GM23338 (cell line): ENCODE data around the gene EYA4. TPM values are rescaled to one million over a fixed set of nuclear protein-coding genes. Genes with fewer than 3 reads are reported as not detected.

Experiments
- ATAC-seq: fragments of 200-7000 bp; cut with Tn5 transposase; 3 replicates; pipeline ENCODE4 v1.9.1; 2020
- DNase-seq: peaks from one replicate; pipeline ENCODE4 v3.0.0-alpha.2; 2015; ENCODE audit warnings: low spot score
- H2AFZ ChIP-seq: fragments of 200-600 bp; sonication (generic); 2 replicates; pipeline ENCODE4 v1.8.0; 2016; ENCODE audit warnings: antibody characterized with exemption, mild to moderate bottlenecking, moderate library complexity
- H3F3A ChIP-seq: fragments of 200-600 bp; sonication (generic); replicated peaks from 2 replicates; pipeline ENCODE4 v1.8.0; 2017; ENCODE audit warnings: antibody characterized with exemption, mixed run types, low read depth
- H3K27ac ChIP-seq: fragments of 200-600 bp; sonication (generic); 2 replicates; pipeline ENCODE4 v1.6.1; 2016; ENCODE audit warnings: low read depth
- H3K27me3 ChIP-seq: fragments of 200-600 bp; sonication (generic); 2 replicates; pipeline ENCODE4 v1.8.0; 2016; ENCODE audit warnings: mild to moderate bottlenecking, mixed run types, moderate library complexity; ENCODE audit not compliant: insufficient read depth
- H3K36me3 ChIP-seq: fragments of 200-600 bp; sonication (generic); 2 replicates; pipeline ENCODE4 v1.8.0; 2016; ENCODE audit warnings: mild to moderate bottlenecking; ENCODE audit not compliant: insufficient read depth
- H3K4me1 ChIP-seq: fragments of 200-600 bp; sonication (generic); 2 replicates; pipeline ENCODE4 v1.8.0; 2016; ENCODE audit warnings: mild to moderate bottlenecking, moderate library complexity; ENCODE audit not compliant: insufficient read depth
- H3K4me2 ChIP-seq: fragments of 200-600 bp; sonication (generic); 2 replicates; pipeline ENCODE4 v1.7.1; 2017; ENCODE audit warnings: mixed run types
- H3K4me3 ChIP-seq: fragments of 200-600 bp; sonication (generic); 2 replicates; pipeline ENCODE4 v1.6.1; 2016; ENCODE audit warnings: mixed run types
- H3K79me2 ChIP-seq: fragments of 200-600 bp; sonication (generic); replicated peaks from 2 replicates; pipeline ENCODE4 v1.8.0; 2017; ENCODE audit warnings: mild to moderate bottlenecking; ENCODE audit not compliant: insufficient read depth
- H3K9me2 ChIP-seq: fragments of 200-600 bp; sonication (generic); 2 replicates; pipeline ENCODE4 v1.8.0; 2017; ENCODE audit not compliant: insufficient read depth
- H4K20me1 ChIP-seq: fragments of 200-600 bp; sonication (generic); replicated peaks from 2 replicates; pipeline ENCODE4 v1.8.0; 2017; ENCODE audit warnings: mild to moderate bottlenecking; ENCODE audit not compliant: insufficient read depth
- H3K27ac Mint-ChIP-seq: 2 replicates; pipeline ENCODE4 v1.8.0; 2020; ENCODE audit warnings: inconsistent platforms, mild to moderate bottlenecking, moderate library complexity, mixed read lengths
- H3K27me3 Mint-ChIP-seq: 3 replicates; pipeline ENCODE4 v1.8.0; 2022; ENCODE audit warnings: low read depth, mild to moderate bottlenecking, moderate library complexity, mixed read lengths, inconsistent platforms; ENCODE audit not compliant: insufficient read depth, poor library complexity
- H3K36me3 Mint-ChIP-seq: 3 replicates; pipeline ENCODE4 v1.8.0; 2021; ENCODE audit warnings: low read depth, mild to moderate bottlenecking, inconsistent platforms, moderate library complexity, mixed read lengths
- H3K4me1 Mint-ChIP-seq: 3 replicates; pipeline ENCODE4 v1.8.0; 2020; ENCODE audit warnings: mild to moderate bottlenecking, inconsistent platforms, mixed read lengths
- H3K4me3 Mint-ChIP-seq: 3 replicates; pipeline ENCODE4 v1.8.0; 2021; ENCODE audit warnings: moderate library complexity, mild to moderate bottlenecking, inconsistent platforms, mixed read lengths
- H3K9me3 Mint-ChIP-seq: 3 replicates; pipeline ENCODE4 v1.8.0; 2020; ENCODE audit warnings: moderate library complexity, mild to moderate bottlenecking, inconsistent platforms, mixed read lengths
- CREB1 ChIP-seq: fragments of 250-450 bp; sonication (Bioruptor Pico); IDR thresholded peaks from 2 replicates; pipeline ENCODE4 v1.5.0; 2020; ENCODE audit warnings: low read depth, mild to moderate bottlenecking, moderate library complexity
- EZH2 ChIP-seq: fragments of 200-600 bp; sonication (generic); IDR thresholded peaks from one replicate; pipeline ENCODE4 v1.8.0; 2017; ENCODE audit warnings: antibody characterized with exemption, mild to moderate bottlenecking, low read depth; ENCODE audit not compliant: unreplicated experiment
- EZH2phosphoT487 ChIP-seq: fragments of 200-600 bp; sonication (generic); IDR thresholded peaks from one replicate; pipeline ENCODE4 v1.8.1; 2018; ENCODE audit warnings: antibody characterized with exemption; ENCODE audit not compliant: unreplicated experiment
- JUNB ChIP-seq: IDR thresholded peaks from one replicate; pipeline ENCODE4 v1.6.1; 2016; ENCODE audit warnings: antibody characterized with exemption; ENCODE audit not compliant: unreplicated experiment
- NANOG ChIP-seq: IDR thresholded peaks from 2 replicates; pipeline ENCODE4 v1.6.1; 2016; ENCODE audit warnings: antibody characterized with exemption, borderline replicate concordance
- POLR2AphosphoS5 ChIP-seq: IDR thresholded peaks from 2 replicates; pipeline ENCODE4 v1.6.1; 2016; ENCODE audit warnings: antibody characterized with exemption, low read depth
- STAT1 ChIP-seq: IDR thresholded peaks from one replicate; pipeline ENCODE4 v1.6.1; 2016; ENCODE audit warnings: antibody characterized with exemption; ENCODE audit not compliant: unreplicated experiment
- ZNF114 ChIP-seq: fragments of 250-450 bp; sonication (Bioruptor Pico); IDR thresholded peaks from 2 replicates; pipeline ENCODE4 v1.5.0; 2020; ENCODE audit warnings: mild to moderate bottlenecking, moderate library complexity
- ZNF331 ChIP-seq: fragments of 250-450 bp; sonication (Bioruptor Pico); IDR thresholded peaks from 2 replicates; pipeline ENCODE4 v1.5.0; 2020; ENCODE audit warnings: low read depth, mild to moderate bottlenecking, moderate library complexity
- polyA plus RNA-seq: library from polyadenylated mRNA; unstranded; fragments of >200 nt; fragmentation: Nextera tagmentation; extraction: Ambion mirVana; gene quantifications from 2 replicates; pipeline ENCODE4 v1.2.1, GENCODE V29; 2016
- total RNA-seq: library from RNA; depleted of rRNA; stranded (reverse); fragments of >200 nt; shearing (Covaris generic); gene quantifications from 2 replicates; pipeline ENCODE4 v1.2.3, GENCODE V29; 2014
- TF ChIP-seq, protein P1 (sequence below), 2 experiments: fragments of 200-600 bp in 1 of 2; sonication (generic) in 1 of 2; conservative IDR thresholded peaks; 2 replicates each; pipeline versions ENCODE4 v1.5.1 to v1.6.1; 2016 to 2017; ENCODE audit warnings: antibody characterized with exemption in 2 of 2, low read depth in 2 of 2, mild to moderate bottlenecking in 2 of 2, moderate library complexity in 1 of 2
- TF ChIP-seq, protein P2 (sequence below): IDR thresholded peaks from 2 replicates; pipeline ENCODE4 v1.6.1; 2016; ENCODE audit warnings: antibody characterized with exemption
- TF ChIP-seq, protein P3 (sequence below): fragments of 250-450 bp; sonication (Bioruptor Pico); IDR thresholded peaks from 2 replicates; pipeline ENCODE4 v1.5.0; 2020; ENCODE audit warnings: mild to moderate bottlenecking, moderate library complexity

Gene EYA4
- total and polyA plus RNA-seq, 2 experiments from 2014 or later: 0.05 to 0.21 TPM

DNA sequence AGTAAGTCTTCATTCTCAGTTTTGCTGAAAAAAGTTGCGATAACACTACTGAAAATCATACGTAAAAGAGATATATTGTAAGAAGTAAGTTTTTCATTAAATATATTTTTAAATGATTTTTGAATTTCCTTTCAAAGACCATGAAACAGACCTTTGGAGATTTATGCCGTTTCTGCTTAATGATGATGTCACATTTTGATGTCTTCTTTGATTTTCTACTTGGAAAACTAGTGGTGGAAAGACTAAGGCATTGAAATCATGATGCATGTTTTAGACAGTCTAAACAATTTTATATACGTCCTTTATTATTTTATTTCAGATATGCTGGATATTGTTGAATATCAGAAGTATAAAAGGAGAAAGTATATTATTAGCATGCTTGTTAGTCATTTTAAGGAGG is 33.7 kb downstream of the EYA4 start:
- Histone ChIP-seq H3K4me1 (no peaks in the 10 kb centered on the region), H2AFZ (no peak overlapping the region), H3K79me2 (no peaks in the 10 kb centered on the region), H3K27ac (no peak overlapping the region), H4K20me1 (no peaks in the 10 kb centered on the region), H3K27me3 (no peaks in the 10 kb centered on the region), H3K9me2 (no peaks in the 10 kb centered on the region), H3K4me3 (no peak overlapping the region), H3K36me3 (no peaks in the 10 kb centered on the region), H3F3A (no peaks in the 10 kb centered on the region), H3K4me2 (no peak overlapping the region)
- H3K36me3 Mint-ChIP-seq: no peaks in the 10 kb centered on the region
- H3K4me3 Mint-ChIP-seq: no peak overlapping the region
- H3K27ac Mint-ChIP-seq: no peak overlapping the region
- TF ChIP-seq CREB1: no peak
- TF ChIP-seq NANOG: no peak
- TF ChIP-seq JUNB: no peak
- no peak for TF ChIP-seq POLR2AphosphoS5
- no peak for TF ChIP-seq EZH2
- no peak for TF ChIP-seq STAT1
- TF ChIP-seq, protein P1, sequence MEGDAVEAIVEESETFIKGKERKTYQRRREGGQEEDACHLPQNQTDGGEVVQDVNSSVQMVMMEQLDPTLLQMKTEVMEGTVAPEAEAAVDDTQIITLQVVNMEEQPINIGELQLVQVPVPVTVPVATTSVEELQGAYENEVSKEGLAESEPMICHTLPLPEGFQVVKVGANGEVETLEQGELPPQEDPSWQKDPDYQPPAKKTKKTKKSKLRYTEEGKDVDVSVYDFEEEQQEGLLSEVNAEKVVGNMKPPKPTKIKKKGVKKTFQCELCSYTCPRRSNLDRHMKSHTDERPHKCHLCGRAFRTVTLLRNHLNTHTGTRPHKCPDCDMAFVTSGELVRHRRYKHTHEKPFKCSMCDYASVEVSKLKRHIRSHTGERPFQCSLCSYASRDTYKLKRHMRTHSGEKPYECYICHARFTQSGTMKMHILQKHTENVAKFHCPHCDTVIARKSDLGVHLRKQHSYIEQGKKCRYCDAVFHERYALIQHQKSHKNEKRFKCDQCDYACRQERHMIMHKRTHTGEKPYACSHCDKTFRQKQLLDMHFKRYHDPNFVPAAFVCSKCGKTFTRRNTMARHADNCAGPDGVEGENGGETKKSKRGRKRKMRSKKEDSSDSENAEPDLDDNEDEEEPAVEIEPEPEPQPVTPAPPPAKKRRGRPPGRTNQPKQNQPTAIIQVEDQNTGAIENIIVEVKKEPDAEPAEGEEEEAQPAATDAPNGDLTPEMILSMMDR (conservative IDR thresholded peaks at IDR 0.05; ENCODE audit: low read depth in 2 of 2): no peak
- TF ChIP-seq ZNF331: no peak
- TF ChIP-seq ZNF114: no peak
- H3K4me1 Mint-ChIP-seq: no peaks in the 10 kb centered on the region
- DNase-seq (no peak), ATAC-seq (no peak)
- H3K27me3 Mint-ChIP-seq: peaks cover 2% of the 10 kb centered on the region
- no peaks in the 10 kb centered on the region; the same call in 2 of the 3 replicates for H3K9me3 Mint-ChIP-seq

DNA sequence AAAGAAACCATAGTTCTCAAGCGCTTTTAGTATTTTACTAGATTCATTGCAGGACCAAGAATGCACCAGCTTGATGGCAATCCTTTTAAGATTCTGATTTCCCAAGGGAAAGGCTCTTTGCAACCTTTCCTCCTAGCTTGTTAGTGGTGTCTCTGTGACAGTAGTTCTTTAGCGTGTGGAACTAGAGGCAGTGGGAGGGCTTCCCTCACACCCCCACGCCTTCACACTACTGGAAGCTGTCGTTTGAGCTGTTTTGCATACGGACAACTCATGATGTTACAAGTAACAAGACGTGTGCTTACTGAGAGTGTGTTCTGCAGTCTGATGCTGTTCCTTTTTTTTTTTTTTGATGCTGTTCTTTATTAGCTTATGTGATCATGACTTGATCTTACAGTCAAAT is 34.1 kb downstream of the EYA4 start:
- ATAC-seq (no peak), DNase-seq (no peak)
- Mint-ChIP-seq H3K4me1 (no peaks in the 10 kb centered on the region), H3K27ac (no peak overlapping the region), H3K27me3 (peaks cover 2% of the 10 kb centered on the region), H3K9me3 (no peaks in the 10 kb centered on the region; the same call in 2 of the 3 replicates), H3K36me3 (no peaks in the 10 kb centered on the region), H3K4me3 (no peak overlapping the region)
- H4K20me1 ChIP-seq: no peaks in the 10 kb centered on the region
- H3K79me2 ChIP-seq: no peaks in the 10 kb centered on the region
- H3K4me2 ChIP-seq: no peak overlapping the region
- H3K27me3 ChIP-seq: no peaks in the 10 kb centered on the region
- no peaks in the 10 kb centered on the region for H3K36me3 ChIP-seq
- H2AFZ ChIP-seq: peak overlapping the region; percentile 38; the same call in 1 of the 2 replicates
- H3F3A ChIP-seq: no peaks in the 10 kb centered on the region
- H3K9me2 ChIP-seq: no peaks in the 10 kb centered on the region
- H3K4me1 ChIP-seq: no peaks in the 10 kb centered on the region
- no peak overlapping the region for H3K27ac ChIP-seq
- H3K4me3 ChIP-seq: no peak overlapping the region
- no peak for TF ChIP-seq STAT1
- no peak for TF ChIP-seq POLR2AphosphoS5
- no peak for TF ChIP-seq EZH2phosphoT487
- TF ChIP-seq, protein P2, sequence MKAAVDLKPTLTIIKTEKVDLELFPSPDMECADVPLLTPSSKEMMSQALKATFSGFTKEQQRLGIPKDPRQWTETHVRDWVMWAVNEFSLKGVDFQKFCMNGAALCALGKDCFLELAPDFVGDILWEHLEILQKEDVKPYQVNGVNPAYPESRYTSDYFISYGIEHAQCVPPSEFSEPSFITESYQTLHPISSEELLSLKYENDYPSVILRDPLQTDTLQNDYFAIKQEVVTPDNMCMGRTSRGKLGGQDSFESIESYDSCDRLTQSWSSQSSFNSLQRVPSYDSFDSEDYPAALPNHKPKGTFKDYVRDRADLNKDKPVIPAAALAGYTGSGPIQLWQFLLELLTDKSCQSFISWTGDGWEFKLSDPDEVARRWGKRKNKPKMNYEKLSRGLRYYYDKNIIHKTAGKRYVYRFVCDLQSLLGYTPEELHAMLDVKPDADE: no peak
- TF ChIP-seq EZH2: no peak
- TF ChIP-seq ZNF331: no peak
- TF ChIP-seq ZNF114: no peak
- TF ChIP-seq, protein P3, sequence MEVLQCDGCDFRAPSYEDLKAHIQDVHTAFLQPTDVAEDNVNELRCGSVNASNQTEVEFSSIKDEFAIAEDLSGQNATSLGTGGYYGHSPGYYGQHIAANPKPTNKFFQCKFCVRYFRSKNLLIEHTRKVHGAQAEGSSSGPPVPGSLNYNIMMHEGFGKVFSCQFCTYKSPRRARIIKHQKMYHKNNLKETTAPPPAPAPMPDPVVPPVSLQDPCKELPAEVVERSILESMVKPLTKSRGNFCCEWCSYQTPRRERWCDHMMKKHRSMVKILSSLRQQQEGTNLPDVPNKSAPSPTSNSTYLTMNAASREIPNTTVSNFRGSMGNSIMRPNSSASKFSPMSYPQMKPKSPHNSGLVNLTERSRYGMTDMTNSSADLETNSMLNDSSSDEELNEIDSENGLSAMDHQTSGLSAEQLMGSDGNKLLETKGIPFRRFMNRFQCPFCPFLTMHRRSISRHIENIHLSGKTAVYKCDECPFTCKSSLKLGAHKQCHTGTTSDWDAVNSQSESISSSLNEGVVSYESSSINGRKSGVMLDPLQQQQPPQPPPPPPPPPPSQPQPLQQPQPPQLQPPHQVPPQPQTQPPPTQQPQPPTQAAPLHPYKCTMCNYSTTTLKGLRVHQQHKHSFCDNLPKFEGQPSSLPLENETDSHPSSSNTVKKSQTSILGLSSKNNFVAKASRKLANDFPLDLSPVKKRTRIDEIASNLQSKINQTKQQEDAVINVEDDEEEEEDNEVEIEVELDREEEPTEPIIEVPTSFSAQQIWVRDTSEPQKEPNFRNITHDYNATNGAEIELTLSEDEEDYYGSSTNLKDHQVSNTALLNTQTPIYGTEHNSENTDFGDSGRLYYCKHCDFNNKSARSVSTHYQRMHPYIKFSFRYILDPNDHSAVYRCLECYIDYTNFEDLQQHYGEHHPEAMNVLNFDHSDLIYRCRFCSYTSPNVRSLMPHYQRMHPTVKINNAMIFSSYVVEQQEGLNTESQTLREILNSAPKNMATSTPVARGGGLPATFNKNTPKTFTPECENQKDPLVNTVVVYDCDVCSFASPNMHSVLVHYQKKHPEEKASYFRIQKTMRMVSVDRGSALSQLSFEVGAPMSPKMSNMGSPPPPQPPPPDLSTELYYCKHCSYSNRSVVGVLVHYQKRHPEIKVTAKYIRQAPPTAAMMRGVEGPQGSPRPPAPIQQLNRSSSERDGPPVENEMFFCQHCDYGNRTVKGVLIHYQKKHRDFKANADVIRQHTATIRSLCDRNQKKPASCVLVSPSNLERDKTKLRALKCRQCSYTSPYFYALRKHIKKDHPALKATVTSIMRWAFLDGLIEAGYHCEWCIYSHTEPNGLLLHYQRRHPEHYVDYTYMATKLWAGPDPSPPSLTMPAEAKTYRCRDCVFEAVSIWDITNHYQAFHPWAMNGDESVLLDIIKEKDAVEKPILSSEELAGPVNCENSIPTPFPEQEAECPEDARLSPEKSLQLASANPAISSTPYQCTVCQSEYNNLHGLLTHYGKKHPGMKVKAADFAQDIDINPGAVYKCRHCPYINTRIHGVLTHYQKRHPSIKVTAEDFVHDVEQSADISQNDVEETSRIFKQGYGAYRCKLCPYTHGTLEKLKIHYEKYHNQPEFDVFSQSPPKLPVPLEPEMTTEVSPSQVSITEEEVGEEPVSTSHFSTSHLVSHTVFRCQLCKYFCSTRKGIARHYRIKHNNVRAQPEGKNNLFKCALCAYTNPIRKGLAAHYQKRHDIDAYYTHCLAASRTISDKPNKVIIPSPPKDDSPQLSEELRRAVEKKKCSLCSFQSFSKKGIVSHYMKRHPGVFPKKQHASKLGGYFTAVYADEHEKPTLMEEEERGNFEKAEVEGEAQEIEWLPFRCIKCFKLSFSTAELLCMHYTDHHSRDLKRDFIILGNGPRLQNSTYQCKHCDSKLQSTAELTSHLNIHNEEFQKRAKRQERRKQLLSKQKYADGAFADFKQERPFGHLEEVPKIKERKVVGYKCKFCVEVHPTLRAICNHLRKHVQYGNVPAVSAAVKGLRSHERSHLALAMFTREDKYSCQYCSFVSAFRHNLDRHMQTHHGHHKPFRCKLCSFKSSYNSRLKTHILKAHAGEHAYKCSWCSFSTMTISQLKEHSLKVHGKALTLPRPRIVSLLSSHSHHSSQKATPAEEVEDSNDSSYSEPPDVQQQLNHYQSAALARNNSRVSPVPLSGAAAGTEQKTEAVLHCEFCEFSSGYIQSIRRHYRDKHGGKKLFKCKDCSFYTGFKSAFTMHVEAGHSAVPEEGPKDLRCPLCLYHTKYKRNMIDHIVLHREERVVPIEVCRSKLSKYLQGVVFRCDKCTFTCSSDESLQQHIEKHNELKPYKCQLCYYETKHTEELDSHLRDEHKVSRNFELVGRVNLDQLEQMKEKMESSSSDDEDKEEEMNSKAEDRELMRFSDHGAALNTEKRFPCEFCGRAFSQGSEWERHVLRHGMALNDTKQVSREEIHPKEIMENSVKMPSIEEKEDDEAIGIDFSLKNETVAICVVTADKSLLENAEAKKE (CRISPR knock-in tag): no peak
